Gastrocnemius medialis (tissue), 4 donors: ENCODE data around the gene PACS2. TPM values are rescaled to one million over a fixed set of nuclear protein-coding genes. Genes with fewer than 3 reads are reported as not detected.
"Not testable (repeated sequence)": the region's sequence is repeated elsewhere in the genome, so short reads cannot be mapped to it uniquely, and the experiment has no call there.

Experiments used
- ATAC-seq, 2 donors: fragments of 150-250 bp; one replicate each; pipeline ENCODE4 v1.9.1; 2016
- DNase-seq, 2 donors: peaks; one replicate each; pipeline ENCODE4 v3.0.0-alpha.2; 2019
- H3K27ac ChIP-seq, 4 donors: fragments of 200-600 bp; sonication (generic); 1 replicate in 1 of 4; 2 replicates in 3 of 4; pipeline ENCODE4 v1.5.1; 2016 to 2018; ENCODE audit warnings: mild to moderate bottlenecking in 2 of 4, moderate library complexity in 1 of 4
- H3K27me3 ChIP-seq, 3 donors: fragments of 200-600 bp; sonication (generic) in 2 of 3; 1 replicate in 1 of 3; 2 replicates in 2 of 3; pipeline versions ENCODE4 v1.5.1 to v1.6.0; 2016 to 2019; ENCODE audit warnings: mild to moderate bottlenecking in 1 of 3, moderate library complexity in 1 of 3
- H3K36me3 ChIP-seq, 2 donors: fragments of 200-600 bp; sonication (generic) in 1 of 2; one replicate each; pipeline ENCODE4 v1.5.1; 2017 to 2018
- H3K4me1 ChIP-seq, 2 donors: fragments of 200-600 bp; sonication (generic) in 1 of 2; one replicate each; pipeline ENCODE4 v1.5.1; 2016 to 2017; ENCODE audit warnings: mild to moderate bottlenecking in 2 of 2
- H3K4me3 ChIP-seq, 4 donors: fragments of 200-600 bp; sonication (generic) in 3 of 4; 1 replicate in 1 of 4; 2 replicates in 3 of 4; pipeline ENCODE4 v1.5.1; 2016 to 2019; ENCODE audit warnings: mild to moderate bottlenecking in 2 of 4
- H3K9me3 ChIP-seq, 3 donors: fragments of 200-600 bp; sonication (generic) in 2 of 3; 1 replicate in 1 of 3; 2 replicates in 2 of 3; pipeline ENCODE4 v1.5.1; 2016 to 2019
- CTCF ChIP-seq, 5 experiments: fragments of 450-650 bp in 3 of 5; fragments of 200-600 bp in 2 of 5; sonication (generic) in 2 of 5; IDR thresholded peaks in 4 of 5; conservative IDR thresholded peaks in 1 of 5; 1 replicate in 4 of 5; 2 replicates in 1 of 5; pipeline ENCODE4 v1.5.1; 2016 to 2019; ENCODE audit warnings: antibody characterized with exemption in 5 of 5, mild to moderate bottlenecking in 3 of 5, moderate library complexity in 3 of 5
- POLR2A ChIP-seq, 2 donors: fragments of 450-650 bp; IDR thresholded peaks; one replicate each; pipeline ENCODE4 v1.6.1; 2017; ENCODE audit warnings: antibody characterized with exemption in 2 of 2, mild to moderate bottlenecking in 2 of 2, moderate library complexity in 2 of 2
- in situ Hi-C, 4 donors: fragments of 200-750 bp; cut with MboI; loops; one replicate each; pipeline versions ENCODE4 v1.15.0 to v1.8.0; 2017; ENCODE audit warnings: low sequenced_read_pairs in 4 of 4
- intact Hi-C: fragments of 100-400 bp; cut with DNase I; formaldehyde crosslinking; loops from one replicate; pipeline ENCODE4 v1.15.1; 2023; ENCODE audit warnings: low total_unique reads
- total RNA-seq, 4 donors: library from RNA; depleted of rRNA; stranded (reverse); fragments of >200 nt; gene quantifications; one replicate each; pipeline versions ENCODE4 v1.1.0 to v1.2.3, GENCODE V29; 2016

Gene PACS2
- total RNA-seq, 4 donors from 2014 or later, result 81.0 to 115 (median 93.1) TPM

DNA sequence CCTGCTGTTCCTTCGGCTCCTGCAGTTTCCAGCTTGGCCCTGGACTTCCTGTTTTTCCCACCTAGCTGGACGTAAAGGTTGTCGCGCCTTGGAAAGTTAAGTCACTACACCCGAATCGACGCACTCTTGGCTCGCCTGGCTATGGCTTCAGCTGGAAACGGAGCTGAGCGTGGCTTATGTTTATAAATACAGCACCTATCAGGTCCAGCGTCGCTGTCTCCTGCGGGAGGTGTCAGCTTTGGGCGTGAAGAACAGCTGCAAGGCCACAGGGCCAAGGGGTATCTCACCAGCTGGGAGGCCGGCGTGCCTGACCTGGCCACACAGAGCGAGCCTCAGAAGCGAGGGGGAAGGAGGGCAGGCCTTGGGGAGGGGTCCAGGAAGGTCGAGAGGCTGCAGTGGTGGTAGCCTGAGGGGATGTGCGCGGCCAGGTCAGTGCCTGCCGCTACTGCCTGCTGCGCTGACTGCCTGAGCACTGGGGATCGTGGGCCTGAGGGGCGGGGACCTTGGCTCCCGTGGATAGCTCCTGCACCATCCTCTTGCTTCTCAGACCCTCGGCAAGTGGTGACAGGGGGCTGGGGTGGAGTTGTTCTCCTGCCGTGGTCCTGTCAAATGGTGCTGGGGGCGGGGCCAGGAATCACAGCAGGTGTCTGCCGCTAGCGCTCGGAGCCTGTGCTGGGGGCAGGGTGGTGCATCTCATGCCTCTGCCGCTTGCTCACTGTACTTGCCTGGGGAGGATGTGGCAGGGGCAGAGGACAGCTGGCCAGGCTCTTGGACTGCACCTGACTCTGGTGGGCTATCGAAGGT lies 12.5 kb downstream of the PACS2 start:
- in situ Hi-C loops (loop anchor here in 1 of 4 donors (25.0 kb wide), 1 partner anchor 115 kb away; no protein-coding TSS in a partner anchor), intact Hi-C loops (loop anchor here (5.0 kb wide), 1 partner anchor 160 kb away; the partner anchor contains the start of gene JAG2)
- Histone ChIP-seq H3K27me3 (no peaks in the 10 kb centered on the region), H3K4me1 (peaks cover 84 to 85% of the 10 kb centered on the region in 2 donors), H3K9me3 (no peaks in the 10 kb centered on the region), H3K27ac (peak overlapping the region; percentile 85 to 94 (median 90)), H3K4me3 (peak overlapping the region; percentile 21 to 40 (median 29)), H3K36me3 (no peaks in the 10 kb centered on the region)
- TF ChIP-seq CTCF (IDR thresholded peaks at IDR 0.05 in 4 of 5, conservative IDR thresholded peaks at IDR 0.05 in 1 of 5) (no peak), POLR2A (IDR thresholded peaks at IDR 0.05) (peak; percentile 16 to 18)
- DNase-seq (peak; percentile 74 to 86), ATAC-seq (peak; percentile 60 to 75)

DNA sequence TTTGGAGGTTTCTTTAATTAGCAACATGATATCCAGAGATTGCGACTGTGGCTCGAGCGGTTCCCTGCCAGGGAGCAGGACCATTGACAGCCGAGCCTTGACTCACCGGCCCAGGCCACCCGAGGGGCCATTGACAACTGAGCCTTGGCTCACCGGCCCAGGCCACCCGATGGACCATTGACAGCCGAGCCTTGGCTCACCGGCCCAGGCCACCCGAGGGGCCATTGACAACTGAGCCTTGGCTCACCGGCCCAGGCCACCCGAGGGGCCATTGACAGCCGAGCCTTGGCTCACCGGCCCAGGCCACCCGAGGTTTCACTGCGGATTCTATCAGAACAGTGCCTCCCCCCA lies 13.1 kb downstream of the PACS2 start:
- Histone ChIP-seq H3K4me3 (peak overlapping the region in 1 of 4 donors; percentile 34), H3K4me1 (peaks cover 83 to 90% of the 10 kb centered on the region in 2 donors), H3K27ac (peak overlapping the region; percentile 85 to 94 (median 90))
- not testable (repeated sequence) for H3K36me3 ChIP-seq, H3K27me3 ChIP-seq, H3K9me3 ChIP-seq, ATAC-seq, DNase-seq
- intact Hi-C loops, result loop anchor here (5.0 kb wide), 1 partner anchor 160 kb away; the partner anchor contains the start of gene JAG2
- in situ Hi-C loops, result loop anchor here in 1 of 4 donors (25.0 kb wide), 1 partner anchor 115 kb away; no protein-coding TSS in a partner anchor

- no peak for ATAC-seq
- no peak for DNase-seq
- TF ChIP-seq POLR2A (IDR thresholded peaks at IDR 0.05) (no peak), CTCF (IDR thresholded peaks at IDR 0.05 in 4 of 5, conservative IDR thresholded peaks at IDR 0.05 in 1 of 5) (no peak)
Measured at GRCh38 chr14:105328070-105328677, 13.6 kb downstream of the PACS2 start.

GRCh38 chr14:105328678-105329390 lies 14.3 kb downstream of the PACS2 start:
- DNase-seq (no peak), ATAC-seq (no peak)
- Histone ChIP-seq H3K27ac (peak overlapping the region; percentile 85 to 94 (median 90)), H3K9me3 (no peaks in the 10 kb centered on the region), H3K4me3 (no peak overlapping the region), H3K27me3 (no peaks in the 10 kb centered on the region), H3K4me1 (peaks cover 82 to 89% of the 10 kb centered on the region in 2 donors), H3K36me3 (no peaks in the 10 kb centered on the region)
- TF ChIP-seq POLR2A (IDR thresholded peaks at IDR 0.05), result no peak
- no peak for TF ChIP-seq CTCF (IDR thresholded peaks at IDR 0.05 in 4 of 5, conservative IDR thresholded peaks at IDR 0.05 in 1 of 5)
- in situ Hi-C loops (loop anchor here in 1 of 4 donors (25.0 kb wide), 1 partner anchor 117 kb away; no protein-coding TSS in a partner anchor), intact Hi-C loops (loop anchor here (5.0 kb wide), 1 partner anchor 162 kb away; the partner anchor contains the start of gene JAG2)

More at GRCh38 chr14:105328070-105328677, 13.6 kb downstream of the PACS2 start:
- H3K4me1 ChIP-seq, result peaks cover 82 to 89% of the 10 kb centered on the region in 2 donors
- in situ Hi-C loops, result loop anchor here in 1 of 4 donors (25.0 kb wide), 1 partner anchor 116 kb away; no protein-coding TSS in a partner anchor
- H3K27ac ChIP-seq, result peak overlapping the region; percentile 85 to 94 (median 90)
- H3K36me3 ChIP-seq, result no peaks in the 10 kb centered on the region
- H3K27me3 ChIP-seq, result no peaks in the 10 kb centered on the region
- H3K9me3 ChIP-seq, result no peaks in the 10 kb centered on the region
- intact Hi-C loops, result loop anchor here (5.0 kb wide), 1 partner anchor 161 kb away; the partner anchor contains the start of gene JAG2
- peak overlapping the region in 1 of 4 donors; percentile 34 for H3K4me3 ChIP-seq
